Stimulated activated CD8-positive, alpha-beta memory T cell treated with anti-CD3 and anti-CD28 coated beads, Interleukin-12 subunit alpha, Interleukin-12 subunit beta, amount 100 ng/mL, for 1 hour (primary cell): ENCODE measurements around the gene MYO16.
"Not testable (repeated sequence)": the region's sequence is repeated elsewhere in the genome, so short reads cannot be mapped to it uniquely, and the experiment has no call there.

ENCODE experiments used
- DNase-seq: peaks from one replicate; pipeline ENCODE4 v3.0.0-alpha.2; 2020; ENCODE audit warnings: low read depth

Gene MYO16

GRCh38 chr13:109072505-109072904, 443.1 kb downstream of the MYO16 start:
- DNase-seq: no peak

- DNase-seq: no peak
These were observed 445.0 kb downstream of the MYO16 start for GRCh38 chr13:109074436-109074835.

GRCh38 chr13:109074853-109075252, 445.4 kb downstream of the MYO16 start:
- DNase-seq: no peak

GRCh38 chr13:109087916-109088623, 458.7 kb downstream of the MYO16 start:
- DNase-seq: no peak

- DNase-seq: no peak
These were observed 459.2 kb downstream of the MYO16 start for GRCh38 chr13:109088624-109088917.

GRCh38 chr13:109090796-109091195, 461.4 kb downstream of the MYO16 start:
- DNase-seq: no peak

- DNase-seq: no peak
These were observed 461.8 kb downstream of the MYO16 start for GRCh38 chr13:109091249-109091648.

GRCh38 chr13:109092186-109092585, 462.8 kb downstream of the MYO16 start:
- not testable (repeated sequence) for DNase-seq

GRCh38 chr13:109093998-109094397, 464.6 kb downstream of the MYO16 start:
- no peak for DNase-seq

- DNase-seq: no peak
These were observed 465.7 kb downstream of the MYO16 start for GRCh38 chr13:109095126-109095525.

GRCh38 chr13:109096101-109096500, 466.7 kb downstream of the MYO16 start:
- DNase-seq: no peak

GRCh38 chr13:109100705-109101304, 471.4 kb downstream of the MYO16 start:
- DNase-seq: no peak

GRCh38 chr13:109101550-109102144, 472.2 kb downstream of the MYO16 start:
- no peak for DNase-seq

- DNase-seq: no peak
These were observed 476.5 kb downstream of the MYO16 start for GRCh38 chr13:109105899-109106298.

- DNase-seq: no peak
These were observed 480.7 kb downstream of the MYO16 start for GRCh38 chr13:109110159-109110558.

- DNase-seq: no peak
These were observed 481.7 kb downstream of the MYO16 start for GRCh38 chr13:109111141-109111540.

GRCh38 chr13:109113427-109113826, 484.0 kb downstream of the MYO16 start:
- DNase-seq: no peak

- DNase-seq: no peak
These were observed 484.8 kb downstream of the MYO16 start for GRCh38 chr13:109114162-109114561.

GRCh38 chr13:109114991-109115390, 485.6 kb downstream of the MYO16 start:
- no peak for DNase-seq

- no peak for DNase-seq
These were observed 489.1 kb downstream of the MYO16 start for GRCh38 chr13:109118521-109118920.

GRCh38 chr13:109119896-109120295, 490.5 kb downstream of the MYO16 start:
- no peak for DNase-seq

- no peak for DNase-seq
These were observed 492.4 kb downstream of the MYO16 start for GRCh38 chr13:109121826-109122225.

- no peak for DNase-seq
These were observed 494.6 kb downstream of the MYO16 start for GRCh38 chr13:109123971-109124370.

- no peak for DNase-seq
These were observed 496.8 kb downstream of the MYO16 start for GRCh38 chr13:109126178-109126577.
